Thyroid gland (tissue), 4 donors: ENCODE measurements around the gene ZAP70. TPM values are rescaled to one million over a fixed set of nuclear protein-coding genes. Genes with fewer than 3 reads are reported as not detected.

Experiments used
- DNase-seq, 2 donors: peaks; one replicate each; pipeline ENCODE4 v3.0.0-alpha.2; 2019
- H3K27ac ChIP-seq, 3 donors: fragments of 200-600 bp; sonication (generic); 1 replicate in 2 of 3; 2 replicates in 1 of 3; pipeline ENCODE4 v1.5.1; 2016 to 2019; ENCODE audit warnings: mild to moderate bottlenecking in 1 of 3, moderate library complexity in 1 of 3
- H3K27me3 ChIP-seq: fragments of 200-600 bp; sonication (generic); one replicate; pipeline ENCODE4 v1.5.1; 2019
- H3K36me3 ChIP-seq, 2 donors: fragments of 200-600 bp; sonication (generic); one replicate each; pipeline ENCODE4 v1.5.1; 2016 to 2019
- H3K4me1 ChIP-seq, 2 donors: fragments of 200-600 bp; sonication (generic); one replicate each; pipeline ENCODE4 v1.5.1; 2017 to 2019
- H3K4me3 ChIP-seq, 3 donors: fragments of 200-600 bp; sonication (generic); replicated peaks in 1 of 3; 1 replicate in 2 of 3; 2 replicates in 1 of 3; pipeline ENCODE4 v1.5.1; 2016; ENCODE audit warnings: mild to moderate bottlenecking in 1 of 3
- H3K9me3 ChIP-seq: fragments of 200-600 bp; sonication (generic); one replicate; pipeline ENCODE4 v1.5.1; 2017
- POLR2A ChIP-seq, 2 donors: fragments of 450-650 bp; IDR thresholded peaks; one replicate each; pipeline ENCODE4 v1.6.1; 2017; ENCODE audit warnings: antibody characterized with exemption in 2 of 2, mild to moderate bottlenecking in 2 of 2, moderate library complexity in 1 of 2
- WGBS, 2 donors: methylation state at CpG; one replicate each; pipeline ENCODE4 v1.1.5; 2017; 5-methylcytosine and 5-hydroxymethylcytosine counted together
- intact Hi-C: fragments of 100-400 bp; cut with DNase I; formaldehyde crosslinking; loops from one replicate; pipeline ENCODE4 v1.15.1; 2023
- total RNA-seq, 4 donors: library from RNA; depleted of rRNA; stranded (reverse); fragments of >200 nt; gene quantifications; one replicate each; pipeline ENCODE4 v1.2.3, GENCODE V29; 2016
- TF ChIP-seq, protein P1 (sequence below), 6 experiments: fragments of 200-600 bp in 3 of 6; fragments of 450-650 bp in 3 of 6; sonication (generic) in 3 of 6; IDR thresholded peaks; one replicate each; pipeline ENCODE4 v1.5.1; 2016 to 2019; ENCODE audit warnings: antibody characterized with exemption in 6 of 6, mild to moderate bottlenecking in 2 of 6, inconsistent platforms in 1 of 6, moderate library complexity in 1 of 6

Gene ZAP70
- total RNA-seq, 4 donors from 2014 or later: 4.0 to 7.6 (median 4.4) TPM

- DNase-seq: no peak
- Histone ChIP-seq H3K4me1 (no peaks in the 10 kb centered on the region), H3K36me3 (no peaks in the 10 kb centered on the region), H3K27me3 (no peaks in the 10 kb centered on the region), H3K27ac (no peak overlapping the region), H3K9me3 (no peaks in the 10 kb centered on the region), H3K4me3 (no peak overlapping the region)
- TF ChIP-seq POLR2A (IDR thresholded peaks at IDR 0.05): no peak
- TF ChIP-seq, protein P1, sequence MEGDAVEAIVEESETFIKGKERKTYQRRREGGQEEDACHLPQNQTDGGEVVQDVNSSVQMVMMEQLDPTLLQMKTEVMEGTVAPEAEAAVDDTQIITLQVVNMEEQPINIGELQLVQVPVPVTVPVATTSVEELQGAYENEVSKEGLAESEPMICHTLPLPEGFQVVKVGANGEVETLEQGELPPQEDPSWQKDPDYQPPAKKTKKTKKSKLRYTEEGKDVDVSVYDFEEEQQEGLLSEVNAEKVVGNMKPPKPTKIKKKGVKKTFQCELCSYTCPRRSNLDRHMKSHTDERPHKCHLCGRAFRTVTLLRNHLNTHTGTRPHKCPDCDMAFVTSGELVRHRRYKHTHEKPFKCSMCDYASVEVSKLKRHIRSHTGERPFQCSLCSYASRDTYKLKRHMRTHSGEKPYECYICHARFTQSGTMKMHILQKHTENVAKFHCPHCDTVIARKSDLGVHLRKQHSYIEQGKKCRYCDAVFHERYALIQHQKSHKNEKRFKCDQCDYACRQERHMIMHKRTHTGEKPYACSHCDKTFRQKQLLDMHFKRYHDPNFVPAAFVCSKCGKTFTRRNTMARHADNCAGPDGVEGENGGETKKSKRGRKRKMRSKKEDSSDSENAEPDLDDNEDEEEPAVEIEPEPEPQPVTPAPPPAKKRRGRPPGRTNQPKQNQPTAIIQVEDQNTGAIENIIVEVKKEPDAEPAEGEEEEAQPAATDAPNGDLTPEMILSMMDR (IDR thresholded peaks at IDR 0.05): no peak
- intact Hi-C loops: no loop called here
- 64 to 79% methylated on average over 7 to 11 of the region's 11 CpGs for WGBS, 2 donors
These were observed 582 bp upstream of the ZAP70 start for GRCh38 chr2:97712693-97713295.

DNA sequence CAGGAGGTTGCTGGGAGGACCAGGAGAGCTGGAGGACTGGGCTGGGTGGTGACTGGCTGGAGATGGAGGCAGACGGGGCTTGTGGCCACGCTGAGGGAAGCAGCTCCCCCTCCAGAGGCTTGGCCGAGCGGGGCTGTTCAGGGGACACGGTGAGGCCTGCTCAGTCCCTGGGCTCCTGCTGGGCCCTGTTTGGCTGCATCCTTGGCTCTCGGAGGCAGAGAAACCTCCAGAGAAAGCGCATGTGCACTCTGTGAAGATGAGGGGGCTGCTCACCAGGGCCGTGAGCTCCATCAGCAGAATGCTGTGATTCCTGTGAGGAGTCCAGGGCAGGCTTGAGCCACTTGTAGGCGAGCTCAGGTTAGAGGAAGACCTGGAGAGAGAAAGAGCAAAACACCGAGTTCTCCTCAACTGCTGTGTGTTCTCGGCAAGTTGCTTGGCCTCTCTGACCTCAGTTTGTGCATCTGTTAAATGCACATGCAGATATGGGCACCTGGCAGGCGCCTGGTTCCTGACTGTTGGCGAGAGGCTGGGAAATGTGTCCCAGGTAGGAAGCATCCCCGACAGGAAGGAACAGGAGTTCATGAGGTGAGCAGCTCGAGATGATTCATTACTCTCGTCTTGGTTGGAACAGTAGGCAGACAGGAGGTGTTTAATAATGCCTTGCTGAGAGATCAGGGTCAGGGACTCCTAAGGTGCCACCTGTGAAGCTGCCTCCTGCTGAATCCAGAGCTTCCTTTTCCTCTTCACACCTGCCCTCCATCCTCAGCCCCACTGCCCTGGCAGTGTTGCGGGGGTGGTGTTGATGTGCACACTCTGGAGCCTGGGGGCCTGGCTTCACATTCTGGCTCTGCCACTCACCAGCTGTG lies 941 bp downstream of the ZAP70 start:
- no peak overlapping the region for H3K4me3 ChIP-seq
- H3K27me3 ChIP-seq: no peaks in the 10 kb centered on the region
- no peaks in the 10 kb centered on the region for H3K4me1 ChIP-seq
- TF ChIP-seq POLR2A (IDR thresholded peaks at IDR 0.05): no peak
- TF ChIP-seq, protein P1 (IDR thresholded peaks at IDR 0.05): no peak
- intact Hi-C loops: no loop called here
- no peak for DNase-seq
- no peaks in the 10 kb centered on the region for H3K9me3 ChIP-seq
- no peaks in the 10 kb centered on the region for H3K36me3 ChIP-seq
- H3K27ac ChIP-seq: no peak overlapping the region
- 69 to 84% methylated on average over 13 to 15 of the region's 17 CpGs for WGBS, 2 donors

DNA sequence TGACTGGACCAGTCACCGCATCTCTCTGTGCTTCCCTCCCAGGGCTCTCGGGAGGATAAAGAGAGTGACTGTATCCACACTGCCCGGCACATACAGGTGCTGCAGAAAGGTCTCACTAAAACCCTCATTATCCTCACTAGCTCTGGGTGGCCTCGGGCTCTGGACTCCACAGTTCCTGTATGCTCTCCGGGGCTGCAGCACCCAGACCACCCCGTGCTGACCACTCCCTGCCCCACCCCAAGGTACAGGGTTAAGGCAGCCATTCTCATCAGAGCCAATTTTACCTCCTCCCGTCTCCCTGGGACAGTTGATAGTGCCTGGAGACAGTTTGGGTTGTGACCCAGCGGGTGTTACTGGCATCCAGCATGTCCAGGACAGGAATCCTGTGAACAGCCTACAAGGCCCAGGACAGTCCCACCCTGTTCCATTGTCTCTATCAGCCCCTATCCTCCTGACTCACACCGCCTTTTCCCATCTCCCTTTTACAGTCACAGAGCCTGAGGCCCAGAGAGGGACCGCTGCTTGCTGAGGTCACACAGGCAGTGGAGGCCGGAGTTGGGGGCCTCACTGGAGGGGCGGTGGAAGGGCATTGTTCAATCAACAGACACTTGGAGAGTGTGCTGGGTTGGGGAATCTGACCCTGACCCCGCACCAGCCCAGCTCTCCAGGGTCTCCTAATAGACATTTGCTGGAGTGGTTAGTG lies 1.7 kb downstream of the ZAP70 start:
- 83 to 94% methylated on average over 9 to 10 of the region's 13 CpGs for WGBS, 2 donors
- no peaks in the 10 kb centered on the region for H3K36me3 ChIP-seq
- TF ChIP-seq POLR2A (IDR thresholded peaks at IDR 0.05): no peak
- TF ChIP-seq, protein P1 (IDR thresholded peaks at IDR 0.05): no peak

GRCh38 chr2:97715951-97716694 lies 2.7 kb downstream of the ZAP70 start:
- H3K27ac ChIP-seq: no peak overlapping the region
- H3K4me3 ChIP-seq: no peak overlapping the region
- no peaks in the 10 kb centered on the region for H3K36me3 ChIP-seq
- no peaks in the 10 kb centered on the region for H3K9me3 ChIP-seq
- DNase-seq: no peak
- intact Hi-C loops: no loop called here
- TF ChIP-seq POLR2A (IDR thresholded peaks at IDR 0.05): no peak
- TF ChIP-seq, protein P1 (IDR thresholded peaks at IDR 0.05): no peak
- WGBS, 2 donors: 77 to 81% methylated on average over 7 to 9 of the region's 9 CpGs
- H3K4me1 ChIP-seq: no peaks in the 10 kb centered on the region
- H3K27me3 ChIP-seq: no peaks in the 10 kb centered on the region

More for the DNA sequence above, 1.7 kb downstream of the ZAP70 start:
- intact Hi-C loops: no loop called here
- Histone ChIP-seq H3K4me1 (no peaks in the 10 kb centered on the region), H3K27ac (no peak overlapping the region), H3K27me3 (no peaks in the 10 kb centered on the region), H3K4me3 (no peak overlapping the region), H3K9me3 (no peaks in the 10 kb centered on the region)
- no peak for DNase-seq
